ENCODE results near the gene TAF6L. TPM values are rescaled to one million over a fixed set of nuclear protein-coding genes. Genes with fewer than 3 reads are reported as not detected.
"Not testable (repeated sequence)": the region's sequence is repeated elsewhere in the genome, so short reads cannot be mapped to it uniquely, and the experiment has no call there.

Gene TAF6L
- total and polyA plus RNA-seq, 9 of the 15 experiments (the other 6 are each of a cell fraction or from before 2014, with no cell fraction given), result 0.04 to 45.5 (median 20.8) TPM

DNA sequence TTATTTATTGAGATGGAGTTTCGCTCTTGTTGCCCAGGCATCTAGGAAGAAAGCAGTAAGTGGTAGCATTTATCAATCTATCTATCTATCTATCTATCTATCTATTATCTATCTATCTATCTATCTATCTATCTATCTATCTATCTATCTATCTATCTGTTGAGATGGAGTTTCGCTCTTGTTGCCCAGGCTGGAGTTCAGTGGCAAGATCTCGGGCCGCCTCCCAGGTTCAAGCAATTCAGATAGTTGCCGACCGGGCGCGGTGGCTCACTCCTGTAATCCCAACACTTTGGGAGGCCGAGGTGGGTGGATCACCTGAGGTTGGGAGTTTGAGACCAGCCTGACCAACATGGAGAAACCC, 10.3 kb upstream of the TAF6L start:
- H3K9me3 ChIP-seq (replicated peaks; ENCODE audit: control insufficient read depth, insufficient read depth, low read depth, low read length); FAIRE-seq; DNase-seq (ENCODE audit: extremely low read depth in 1 of 4, low spot score in 3 of 4); CTCF ChIA-PET (ENCODE audit: low intra/inter-chr PET ratio); H3K27me3 ChIP-seq (ENCODE audit: control insufficient read depth in 2 of 2, insufficient read depth in 2 of 2, low read length in 2 of 2); H3K9me1 ChIP-seq (ENCODE audit: control insufficient read depth, insufficient read depth, low read length); H3K27ac ChIP-seq (ENCODE audit: extremely low read depth, low read depth, low read length); in situ Hi-C loops (cut with MboI); H2AFZ ChIP-seq (ENCODE audit: low read depth, low read length); BruUV-seq (replicated peaks); H4K20me1 ChIP-seq (replicated peaks; ENCODE audit: control insufficient read depth, insufficient read depth, low read length); ATAC-seq: not testable (repeated sequence)
- peak overlapping the region in 1 of 2 experiments; percentile 77; a peak in 2 of 4 replicates for H3K9ac ChIP-seq (ENCODE audit: insufficient read depth in 1 of 2, low read depth in 2 of 2, low read length in 2 of 2)
- peak overlapping the region; percentile 77 for H3K4me3 ChIP-seq
- POLR2A ChIA-PET, result interaction anchor here (0.6 to 1.9 kb wide), 11 partner anchors 8 to 194 kb away, joined by 3 to 10 read pairs (median 4); partner anchors contain the start of genes C11orf98, CSKMT, TAF6L and TMEM179B
- TF ChIP-seq, protein P1, sequence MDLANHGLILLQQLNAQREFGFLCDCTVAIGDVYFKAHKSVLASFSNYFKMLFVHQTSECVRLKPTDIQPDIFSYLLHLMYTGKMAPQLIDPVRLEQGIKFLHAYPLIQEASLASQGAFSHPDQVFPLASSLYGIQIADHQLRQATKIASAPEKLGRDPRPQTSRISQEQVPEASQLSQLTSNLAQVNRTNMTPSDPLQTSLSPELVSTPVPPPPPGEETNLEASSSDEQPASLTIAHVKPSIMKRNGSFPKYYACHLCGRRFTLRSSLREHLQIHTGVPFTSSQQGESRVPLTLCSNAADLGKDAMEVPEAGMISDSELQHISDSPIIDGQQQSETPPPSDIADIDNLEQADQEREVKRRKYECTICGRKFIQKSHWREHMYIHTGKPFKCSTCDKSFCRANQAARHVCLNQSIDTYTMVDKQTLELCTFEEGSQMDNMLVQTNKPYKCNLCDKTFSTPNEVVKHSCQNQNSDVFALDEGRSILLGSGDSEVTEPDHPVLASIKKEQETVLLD (IDR thresholded peaks at IDR 0.05), result peak; percentile 97
- TF ChIP-seq GATAD2B (IDR thresholded peaks at IDR 0.05; ENCODE audit: borderline replicate concordance), result peak; percentile 100
- TF ChIP-seq FOXP1 (CRISPR knock-in tag; IDR thresholded peaks at IDR 0.05), result peak; percentile 35; the same call in 1 of the 2 replicates
- TF ChIP-seq HDAC1 (IDR thresholded peaks at IDR 0.05), result peak in 1 of 2 experiments; percentile 50; a peak in 3 of 4 replicates
- TF ChIP-seq GATAD2A (IDR thresholded peaks at IDR 0.05), result peak; percentile 97
- peak in 1 of 2 experiments; percentile 51; a peak in 1 of 4 replicates for TF ChIP-seq KDM1A (IDR thresholded peaks at IDR 0.05)
- 0 out of 2 replicates have a peak, but pooled peaks have one; percentile 2 for TF ChIP-seq ZFX (CRISPR knock-in tag; IDR thresholded peaks at IDR 0.05)
- TF ChIP-seq BCOR (IDR thresholded peaks at IDR 0.05), result peak; percentile 91
- peak; percentile 22; the same call in 1 of the 2 replicates for TF ChIP-seq DPF2 (IDR thresholded peaks at IDR 0.05)
- peak in 1 of 2 experiments; percentile 97; a peak in 2 of 4 replicates for TF ChIP-seq MCM7 (IDR thresholded peaks at IDR 0.05)
- peak; percentile 86; the same call in 1 of the 2 replicates for TF ChIP-seq FOXK1 (CRISPR knock-in tag; IDR thresholded peaks at IDR 0.05; ENCODE audit: borderline replicate concordance)
- 0 out of 2 replicates have a peak, but pooled peaks have one; percentile 29 for TF ChIP-seq MTA2 (IDR thresholded peaks at IDR 0.05; ENCODE audit: low read depth)
- TF ChIP-seq SMARCE1 (IDR thresholded peaks at IDR 0.05), result peak; percentile 16; the same call in 1 of the 2 replicates
- TF ChIP-seq MTA3 (IDR thresholded peaks at IDR 0.05; ENCODE audit: borderline replicate concordance), result peak; percentile 49; the same call in 1 of the 2 replicates
- TF ChIP-seq DACH1 (IDR thresholded peaks at IDR 0.05; ENCODE audit: partially characterized antibody), result peak; percentile 100
- peak; percentile 71 for TF ChIP-seq HDAC2 (IDR thresholded peaks at IDR 0.05)
- TF ChIP-seq MTA1 (IDR thresholded peaks at IDR 0.05; ENCODE audit: borderline replicate concordance), result peak; percentile 95
- peak; percentile 96 for TF ChIP-seq GATA2 (CRISPR knock-in tag; IDR thresholded peaks at IDR 0.05)
- TF ChIP-seq SMARCA4 (IDR thresholded peaks at IDR 0.05), result peak; percentile 53; the same call in 1 of the 2 replicates
- TF ChIP-seq CC2D1A (IDR thresholded peaks at IDR 0.05), result peak; percentile 16; the same call in 1 of the 2 replicates
- 0 out of 4 replicates have a peak, but pooled peaks of 1 of the 2 experiments have one; percentile 27 for TF ChIP-seq TRIM24 (IDR thresholded peaks at IDR 0.05)
- H3K79me2 ChIP-seq (ENCODE audit: control insufficient read depth, insufficient read depth, low read length), result peaks cover 16% of the 10 kb centered on the region
- intact Hi-C loops (cut with micrococcal nuclease), result loop anchor here (5.0 to 10.0 kb wide), 2 partner anchors 34 to 366 kb away; partner anchors contain the start of genes HNRNPUL2 and TTC9C
- WGBS (ENCODE audit: insufficient coverage, low coverage, missing lambda C conversion rate), result 17% methylated on average over 9 of the region's 9 CpGs
- peaks cover 10 to 15% of the 10 kb centered on the region in 2 experiments; a peak in 4 of 5 replicates for H3K4me1 ChIP-seq (replicated peaks in 1 of 2; ENCODE audit: control insufficient read depth in 2 of 2, insufficient read depth in 2 of 2, low read length in 2 of 2)
- H3K4me2 ChIP-seq (ENCODE audit: insufficient read depth, low read length), result peak overlapping the region; percentile 88
- H3K36me3 ChIP-seq (ENCODE audit: control insufficient read depth, insufficient read depth, low read length), result peaks cover 22% of the 10 kb centered on the region
